Measurements from ENCODE around the gene NPHP4.

NPHP4 gene

GRCh38 chr1:5994713-5995621 is 2.7 kb upstream of the NPHP4 start:
- H3K4me3 ChIP-seq (ENCODE audit: low read depth, low read length): no peak overlapping the region
- no peak for DNase-seq (ENCODE audit: low read depth)

- DNase-seq (ENCODE audit: low read depth): no peak
- H3K4me3 ChIP-seq (ENCODE audit: low read depth, low read length): peak overlapping the region; percentile 81
These were observed 1.6 kb upstream of the NPHP4 start for GRCh38 chr1:5993556-5994491.

- DNase-seq (ENCODE audit: low read depth): no peak
- H3K4me3 ChIP-seq (ENCODE audit: low read depth, low read length): peak overlapping the region; percentile 81
These were observed 760 bp upstream of the NPHP4 start for GRCh38 chr1:5992814-5993555.

GRCh38 chr1:5991381-5992025 is 722 bp downstream of the NPHP4 start:
- DNase-seq (ENCODE audit: low read depth): no peak
- peak overlapping the region; percentile 81 for H3K4me3 ChIP-seq (ENCODE audit: low read depth, low read length)

GRCh38 chr1:5990913-5991312 is 1.3 kb downstream of the NPHP4 start:
- peak overlapping the region; percentile 81 for H3K4me3 ChIP-seq (ENCODE audit: low read depth, low read length)
- no peak for DNase-seq (ENCODE audit: low read depth)

- H3K4me3 ChIP-seq (ENCODE audit: low read depth, low read length): no peak overlapping the region
- DNase-seq (ENCODE audit: low read depth): no peak
These were observed 2.4 kb downstream of the NPHP4 start for GRCh38 chr1:5989731-5990271.

- no peak for DNase-seq (ENCODE audit: low read depth)
These were observed 3.0 kb downstream of the NPHP4 start for GRCh38 chr1:5989286-5989605.

GRCh38 chr1:5988596-5989285 is 3.5 kb downstream of the NPHP4 start:
- no peak for DNase-seq (ENCODE audit: low read depth)

More at GRCh38 chr1:5989286-5989605, 3.0 kb downstream of the NPHP4 start:
- H3K4me3 ChIP-seq (ENCODE audit: low read depth, low read length): no peak overlapping the region

GRCh38 chr1:5986018-5986417 is 6.2 kb downstream of the NPHP4 start:
- DNase-seq (ENCODE audit: low read depth): no peak
- no peak overlapping the region for H3K4me3 ChIP-seq (ENCODE audit: low read depth, low read length)

More at GRCh38 chr1:5988596-5989285, 3.5 kb downstream of the NPHP4 start:
- H3K4me3 ChIP-seq (ENCODE audit: low read depth, low read length): no peak overlapping the region

- H3K4me3 ChIP-seq (ENCODE audit: low read depth, low read length): no peak overlapping the region
- no peak for DNase-seq (ENCODE audit: low read depth)
These were observed 7.0 kb downstream of the NPHP4 start for GRCh38 chr1:5985250-5985649.

- peak; percentile 82 for DNase-seq (ENCODE audit: low read depth)
- no peak overlapping the region for H3K4me3 ChIP-seq (ENCODE audit: low read depth, low read length)
These were observed 8.7 kb downstream of the NPHP4 start for GRCh38 chr1:5983361-5984103.

- no peak overlapping the region for H3K4me3 ChIP-seq (ENCODE audit: low read depth, low read length)
- peak; percentile 84 for DNase-seq (ENCODE audit: low read depth)
These were observed 9.4 kb downstream of the NPHP4 start for GRCh38 chr1:5982868-5983267.

GRCh38 chr1:5982276-5982675 is 9.9 kb downstream of the NPHP4 start:
- DNase-seq (ENCODE audit: low read depth): no peak
- no peak overlapping the region for H3K4me3 ChIP-seq (ENCODE audit: low read depth, low read length)

GRCh38 chr1:5981009-5981380 is 11.2 kb downstream of the NPHP4 start:
- H3K4me3 ChIP-seq (ENCODE audit: low read depth, low read length): no peak overlapping the region
- DNase-seq (ENCODE audit: low read depth): no peak

GRCh38 chr1:5980314-5981008 is 11.8 kb downstream of the NPHP4 start:
- DNase-seq (ENCODE audit: low read depth): no peak
- no peak overlapping the region for H3K4me3 ChIP-seq (ENCODE audit: low read depth, low read length)

- DNase-seq (ENCODE audit: low read depth): no peak
- no peak overlapping the region for H3K4me3 ChIP-seq (ENCODE audit: low read depth, low read length)
These were observed 12.5 kb downstream of the NPHP4 start for GRCh38 chr1:5979536-5980313.
